Inferior parietal cortex (tissue), 1 donor: ENCODE results near the gene VANGL1.

Experiments
- DNase-seq: peaks from one replicate; pipeline ENCODE4 v3.0.0-alpha.2; 2016; ENCODE audit errors: extremely low spot score

Gene VANGL1

DNA sequence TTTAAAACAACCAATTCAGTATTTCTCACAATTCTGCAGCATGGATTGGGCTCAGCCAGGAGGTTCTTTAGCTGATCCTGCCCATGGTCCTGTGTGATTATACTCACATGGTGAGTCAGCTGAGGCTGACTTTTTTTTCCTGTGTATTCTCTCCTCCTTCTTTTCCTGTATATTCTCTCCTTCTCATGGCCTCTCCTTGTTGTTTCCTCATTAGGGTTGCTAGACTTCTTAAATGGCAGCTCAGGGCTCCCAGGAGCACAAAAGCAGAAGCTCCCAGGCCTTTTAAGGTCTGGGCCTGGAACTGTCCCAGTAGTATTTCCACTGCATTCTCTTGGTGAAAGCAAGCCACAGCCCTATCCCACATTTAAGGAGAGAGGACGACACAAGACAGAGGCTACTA lies 26.8 kb downstream of the VANGL1 start:
- DNase-seq = no peak

- no peak for DNase-seq
Observed at GRCh38 chr1:115669002-115669673, 27.4 kb downstream of the VANGL1 start.

- DNase-seq = no peak
Observed at GRCh38 chr1:115669886-115670285, 28.1 kb downstream of the VANGL1 start.

DNA sequence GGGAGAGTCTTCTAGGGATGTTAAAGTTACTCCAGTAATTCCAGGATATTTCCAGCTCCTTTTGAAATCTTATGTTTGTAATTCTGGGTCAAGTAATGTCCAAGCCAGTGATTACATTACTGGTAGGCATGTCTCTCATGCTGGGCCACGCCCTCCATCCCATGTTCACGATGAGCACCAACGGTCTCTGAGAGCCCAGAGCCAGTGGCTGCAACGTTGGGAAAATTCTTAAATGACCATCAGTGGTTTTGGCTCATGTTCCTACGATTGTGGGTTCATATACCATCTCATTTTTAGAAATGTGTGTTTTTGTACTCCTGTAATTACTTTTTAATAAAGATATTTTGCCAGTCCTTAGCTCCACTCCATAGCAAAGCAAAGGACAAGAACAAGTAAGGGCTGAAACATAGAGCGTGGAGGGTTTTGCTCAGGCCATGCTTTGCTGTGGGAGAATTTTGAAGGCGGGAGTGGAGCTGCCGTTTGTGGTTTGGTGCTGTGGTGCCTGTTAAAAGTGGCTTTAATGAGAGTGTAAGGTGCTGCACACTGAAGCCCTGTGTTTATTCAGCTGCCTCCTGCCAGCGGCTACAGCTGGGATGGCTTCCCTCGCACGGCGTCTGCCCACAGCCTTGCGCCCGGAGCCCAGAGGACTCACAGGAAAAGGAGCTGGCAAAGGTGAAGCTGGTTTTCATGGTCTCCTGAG lies 28.9 kb downstream of the VANGL1 start:
- DNase-seq = no peak

- DNase-seq = no peak
Observed at GRCh38 chr1:115671176-115671934, 29.6 kb downstream of the VANGL1 start.

DNA sequence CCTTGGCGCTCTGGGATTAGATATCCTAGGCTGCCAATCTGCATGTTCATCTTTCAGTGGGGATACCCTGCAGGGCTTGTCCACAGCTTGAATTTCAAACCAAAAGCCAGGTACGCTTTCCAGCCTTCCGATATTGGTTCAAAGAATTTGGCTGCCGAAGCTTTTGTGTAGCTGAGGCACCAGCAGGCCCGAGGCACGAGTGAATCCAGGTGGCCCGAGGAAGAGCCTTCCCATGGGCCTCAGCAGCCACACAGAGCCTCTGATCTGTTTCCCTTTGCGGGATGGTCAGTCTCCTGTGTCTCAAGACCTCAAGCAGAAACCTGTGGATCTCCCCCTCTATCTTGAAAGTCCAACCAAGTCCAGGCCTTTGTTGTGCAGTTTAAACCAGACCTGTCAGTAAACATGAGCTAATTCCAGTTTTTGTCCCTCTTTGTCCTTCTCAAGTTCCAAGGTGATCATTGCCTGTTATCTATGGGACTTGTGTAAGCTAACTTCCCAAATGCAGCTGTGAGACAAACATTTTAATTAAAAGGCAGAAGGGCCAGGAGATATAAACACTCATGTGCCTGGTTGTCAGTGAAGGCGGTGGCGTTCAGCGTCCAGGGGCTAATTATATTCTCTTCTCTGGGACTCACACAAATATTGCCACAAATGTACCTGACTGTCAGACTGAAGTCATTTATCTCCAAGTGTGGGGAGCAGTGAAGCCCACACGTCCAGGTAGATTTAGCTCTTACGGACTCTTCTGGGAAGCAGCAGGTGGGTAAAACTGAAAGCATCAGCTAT lies 30.6 kb downstream of the VANGL1 start:
- DNase-seq = no peak

DNA sequence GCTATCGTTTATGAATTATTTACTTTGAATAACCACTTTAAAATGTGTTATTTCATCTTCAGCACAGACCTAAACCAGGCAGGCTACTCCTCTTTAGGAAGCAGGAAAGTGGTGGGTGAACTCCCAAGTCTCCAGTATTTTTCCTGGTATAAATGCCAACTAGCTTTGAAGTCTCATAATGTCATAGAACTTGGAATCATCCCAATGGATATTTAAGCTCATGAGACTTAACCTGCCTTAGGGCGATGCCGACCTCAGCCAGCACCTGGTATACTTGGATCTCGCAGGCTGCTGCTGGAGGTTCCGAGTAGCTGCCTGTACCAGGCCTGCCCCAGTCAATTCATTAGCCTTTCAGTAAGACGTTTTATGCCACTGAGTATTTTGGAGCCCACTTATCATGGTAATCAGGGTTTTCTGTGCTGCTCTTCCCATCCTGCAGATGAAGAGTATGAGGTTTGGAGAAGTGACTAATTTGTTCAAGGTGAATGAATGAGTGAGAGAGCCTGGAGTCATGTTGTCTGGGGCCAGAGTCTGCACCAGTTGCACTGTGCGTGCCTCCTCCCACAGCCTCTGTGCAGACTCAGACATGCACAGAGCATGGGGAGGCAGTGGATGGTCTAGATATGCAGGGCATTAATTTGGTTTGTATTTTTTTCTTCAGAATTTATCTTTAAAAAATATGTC lies 34.9 kb downstream of the VANGL1 start:
- no peak for DNase-seq

- DNase-seq = no peak
Observed at GRCh38 chr1:115677182-115677555, 35.4 kb downstream of the VANGL1 start.

GRCh38 chr1:115677565-115677964 lies 35.8 kb downstream of the VANGL1 start:
- no peak for DNase-seq

- DNase-seq = no peak
Observed at GRCh38 chr1:115678141-115678540, 36.4 kb downstream of the VANGL1 start.

DNA sequence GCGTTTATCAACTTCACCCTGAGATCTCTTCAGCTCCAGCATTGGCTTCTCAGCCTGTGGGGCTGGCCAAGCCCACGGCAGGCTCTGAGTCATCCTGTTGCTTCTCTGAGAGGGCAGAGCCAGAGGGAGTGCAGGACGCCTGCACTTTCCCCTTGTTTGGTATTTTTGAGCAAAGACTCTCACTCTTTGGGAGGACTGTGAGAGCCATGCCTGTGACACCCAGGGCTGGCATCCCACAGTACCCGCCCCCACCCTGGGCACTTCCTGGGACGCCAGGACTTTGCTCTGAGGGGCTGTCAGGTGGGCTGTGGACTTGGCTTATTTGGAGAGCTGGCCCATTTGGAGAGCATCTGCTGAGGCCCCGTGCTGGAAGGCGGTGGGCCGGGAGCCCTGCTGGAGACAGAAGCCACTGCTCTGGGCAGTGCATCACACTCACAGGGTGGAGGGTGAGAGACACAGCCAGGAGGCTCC lies 37.4 kb downstream of the VANGL1 start:
- no peak for DNase-seq

DNA sequence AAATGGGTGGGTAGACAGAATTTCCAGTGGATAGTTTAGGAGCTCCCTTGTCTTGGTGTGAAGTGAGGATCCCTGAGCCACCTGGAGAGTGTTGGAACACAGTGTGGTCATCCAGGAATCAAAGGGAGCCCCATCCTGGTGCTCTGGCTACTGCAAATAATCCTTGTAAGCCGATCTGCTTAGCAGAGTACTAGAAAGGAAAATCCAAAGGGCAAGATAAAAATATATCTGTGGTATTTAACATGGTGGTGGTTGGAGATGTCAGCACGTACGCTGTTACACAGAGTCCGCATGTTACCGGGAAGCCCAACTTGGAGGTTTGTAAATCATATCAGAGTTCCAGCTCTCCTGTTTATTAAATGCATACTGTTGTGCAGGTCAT lies 39.0 kb downstream of the VANGL1 start:
- DNase-seq = no peak

GRCh38 chr1:115682792-115683191 lies 41.0 kb downstream of the VANGL1 start:
- DNase-seq = no peak

GRCh38 chr1:115685029-115685705 lies 43.4 kb downstream of the VANGL1 start:
- no peak for DNase-seq

- DNase-seq = no peak
Observed at GRCh38 chr1:115687744-115688143, 46.0 kb downstream of the VANGL1 start.

DNA sequence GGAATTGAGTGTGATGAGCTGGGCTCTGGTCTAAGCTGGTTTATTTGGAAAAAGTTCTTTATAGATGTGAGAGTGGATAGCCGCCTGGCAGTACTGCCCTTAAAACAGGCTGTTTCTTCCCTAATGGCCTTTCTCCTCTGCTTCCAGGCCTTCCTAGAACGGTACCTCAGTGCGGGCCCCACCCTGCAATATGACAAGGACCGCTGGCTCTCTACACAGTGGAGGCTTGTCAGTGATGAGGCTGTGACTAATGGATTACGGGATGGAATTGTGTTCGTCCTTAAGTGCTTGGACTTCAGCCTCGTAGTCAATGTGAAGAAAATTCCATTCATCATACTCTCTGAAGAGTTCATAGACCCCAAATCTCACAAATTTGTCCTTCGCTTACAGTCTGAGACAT lies 49.2 kb downstream of the VANGL1 start:
- DNase-seq = no peak

GRCh38 chr1:115692224-115692623 lies 50.5 kb downstream of the VANGL1 start:
- DNase-seq = no peak

GRCh38 chr1:115694805-115695204 lies 53.0 kb downstream of the VANGL1 start:
- no peak for DNase-seq

GRCh38 chr1:115697619-115698018 lies 55.8 kb downstream of the VANGL1 start:
- DNase-seq = no peak

DNA sequence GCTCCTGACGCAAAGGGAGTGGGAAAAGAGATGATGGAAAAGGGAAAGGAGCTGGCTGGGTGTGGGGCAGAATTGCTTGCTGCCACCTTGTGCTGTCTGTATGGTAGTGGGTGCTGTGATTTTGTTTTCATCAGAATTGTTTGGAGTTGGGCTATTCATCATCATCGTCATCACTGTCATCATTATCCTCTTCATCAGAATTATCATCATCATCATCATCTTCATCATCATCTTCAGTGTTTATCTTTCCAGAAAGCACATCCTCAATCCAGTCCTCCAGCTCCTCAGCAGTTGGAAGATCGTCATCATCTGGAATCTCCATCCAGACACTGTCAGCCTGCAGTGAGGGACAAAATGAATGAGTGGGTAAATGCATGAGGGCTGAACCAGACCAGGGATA lies 59.3 kb downstream of the VANGL1 start:
- DNase-seq = no peak

GRCh38 chr1:115702959-115703358 lies 61.2 kb downstream of the VANGL1 start:
- no peak for DNase-seq
